Mesenchymal stem cell (in vitro differentiated cells and primary cell): ENCODE data around the gene PRSS12.
"Not testable (repeated sequence)": the region's sequence is repeated elsewhere in the genome, so short reads cannot be mapped to it uniquely, and the experiment has no call there.

ENCODE experiments used
- DNase-seq: peaks from one replicate; pipeline ENCODE4 v3.0.0-alpha.2; 2013
- H2AFZ ChIP-seq: one replicate; pipeline ENCODE4 v1.6.1; 2013; ENCODE audit warnings: low read depth, mild to moderate bottlenecking, control low read depth, inconsistent platforms, low read length, moderate library complexity
- H2AK5ac ChIP-seq: 2 replicates; pipeline ENCODE4 v1.6.1; 2013; ENCODE audit warnings: low read length, moderate library complexity, mild to moderate bottlenecking, inconsistent platforms; ENCODE audit not compliant: severe bottlenecking
- H2BK120ac ChIP-seq: one replicate; pipeline ENCODE4 v1.6.1; 2013; ENCODE audit warnings: low read depth, mild to moderate bottlenecking, inconsistent platforms, low read length, moderate library complexity
- H2BK12ac ChIP-seq, 2 experiments: one replicate each; pipeline ENCODE4 v1.6.1; 2013; ENCODE audit warnings: inconsistent platforms in 2 of 2, low read length in 2 of 2, mild to moderate bottlenecking in 2 of 2, moderate library complexity in 2 of 2, control low read depth in 1 of 2
- H2BK15ac ChIP-seq: one replicate; pipeline ENCODE4 v1.6.1; 2013; ENCODE audit warnings: mild to moderate bottlenecking, low read depth, inconsistent platforms; ENCODE audit not compliant: poor library complexity, severe bottlenecking
- H2BK5ac ChIP-seq: 2 replicates; pipeline ENCODE4 v1.6.1; 2013; ENCODE audit warnings: low read depth, mild to moderate bottlenecking, low read length, control low read depth, inconsistent platforms; ENCODE audit not compliant: poor library complexity, severe bottlenecking
- H3K14ac ChIP-seq, 2 experiments: one replicate each; pipeline ENCODE4 v1.6.1; 2013; ENCODE audit warnings: inconsistent platforms in 2 of 2, low read length in 2 of 2, control low read depth in 1 of 2, mild to moderate bottlenecking in 1 of 2, moderate library complexity in 1 of 2
- H3K18ac ChIP-seq, 2 experiments: one replicate each; pipeline ENCODE4 v1.6.1; 2013; ENCODE audit warnings: inconsistent platforms in 2 of 2, low read length in 2 of 2, control low read depth in 1 of 2, low read depth in 1 of 2, mild to moderate bottlenecking in 1 of 2
- H3K23ac ChIP-seq, 2 experiments: one replicate each; pipeline ENCODE4 v1.6.1; 2013; ENCODE audit warnings: inconsistent platforms in 2 of 2, low read length in 2 of 2, mild to moderate bottlenecking in 2 of 2, moderate library complexity in 2 of 2, control low read depth in 1 of 2
- H3K27ac ChIP-seq: 2 replicates; pipeline ENCODE4 v1.5.1; 2013; ENCODE audit warnings: mild to moderate bottlenecking, moderate library complexity, low read length, control low read depth, inconsistent platforms; ENCODE audit not compliant: poor library complexity, severe bottlenecking
- H3K27me3 ChIP-seq, 2 experiments: 2 replicates each; pipeline versions ENCODE4 v1.6.1 to v1.7.0; 2013; ENCODE audit warnings: low read length in 2 of 2, mild to moderate bottlenecking in 2 of 2, moderate library complexity in 2 of 2, control low read depth in 1 of 2, inconsistent platforms in 1 of 2; ENCODE audit not compliant: control insufficient read depth in 1 of 2, insufficient read depth in 1 of 2
- H3K36me3 ChIP-seq, 2 experiments: 2 replicates each; pipeline versions ENCODE4 v1.6.1 to v1.7.0; 2013; ENCODE audit warnings: low read length in 2 of 2, control low read depth in 1 of 2, inconsistent platforms in 1 of 2, low read depth in 1 of 2, mild to moderate bottlenecking in 1 of 2; ENCODE audit not compliant: insufficient read depth in 2 of 2, control insufficient read depth in 1 of 2
- H3K4ac ChIP-seq, 2 experiments: one replicate each; pipeline ENCODE4 v1.6.1; 2013; ENCODE audit warnings: inconsistent platforms in 2 of 2, low read length in 2 of 2, mild to moderate bottlenecking in 2 of 2, moderate library complexity in 2 of 2, control low read depth in 1 of 2, low read depth in 1 of 2
- H3K4me1 ChIP-seq: 2 replicates; pipeline ENCODE4 v1.6.1; 2013; ENCODE audit warnings: low read depth, low read length, control low read depth; ENCODE audit not compliant: control insufficient read depth, insufficient read depth
- H3K4me2 ChIP-seq: 2 replicates; pipeline ENCODE4 v1.6.1; 2013; ENCODE audit warnings: low read length, mild to moderate bottlenecking, inconsistent platforms; ENCODE audit not compliant: poor library complexity, severe bottlenecking
- H3K4me3 ChIP-seq, 2 experiments: 2 replicates each; pipeline versions ENCODE4 v1.5.1 to v1.7.0; 2013; ENCODE audit warnings: low read length in 2 of 2, mild to moderate bottlenecking in 2 of 2, control low read depth in 1 of 2, low read depth in 1 of 2; ENCODE audit not compliant: insufficient read depth in 1 of 2
- H3K79me1 ChIP-seq: replicated peaks from 2 replicates; pipeline ENCODE4 v1.6.1; 2013; ENCODE audit warnings: mild to moderate bottlenecking, control low read depth, low read length, inconsistent platforms; ENCODE audit not compliant: poor library complexity, severe bottlenecking
- H3K9ac ChIP-seq: 2 replicates; pipeline ENCODE4 v1.7.0; 2013; ENCODE audit warnings: mild to moderate bottlenecking, low read length, moderate library complexity
- H3K9me3 ChIP-seq: 2 replicates; pipeline ENCODE4 v1.7.0; 2013; ENCODE audit warnings: mild to moderate bottlenecking, low read length; ENCODE audit not compliant: control insufficient read depth
- H4K8ac ChIP-seq: one replicate; pipeline ENCODE4 v1.6.1; 2013; ENCODE audit warnings: inconsistent platforms, mild to moderate bottlenecking, low read length, moderate library complexity
- H4K91ac ChIP-seq: one replicate; pipeline ENCODE4 v1.6.1; 2013; ENCODE audit warnings: mild to moderate bottlenecking, low read length, inconsistent platforms
- WGBS: methylation state at CpG from one replicate; pipeline ENCODE4 v1.1.7; 2013; ENCODE audit warnings: mixed read lengths; 5-methylcytosine and 5-hydroxymethylcytosine counted together

PRSS12 gene

GRCh38 chr4:118392509-118392908, 39.7 kb upstream of the PRSS12 start:
- 98% methylated on average over 5 of the region's 5 CpGs for WGBS

GRCh38 chr4:118390121-118390520, 37.3 kb upstream of the PRSS12 start:
- no peak overlapping the region for H3K14ac ChIP-seq
- no peak for DNase-seq

More at GRCh38 chr4:118392509-118392908, 39.7 kb upstream of the PRSS12 start:
- H3K4me3 ChIP-seq, H2BK5ac ChIP-seq, H3K27ac ChIP-seq, H2AFZ ChIP-seq, H3K9ac ChIP-seq, H3K36me3 ChIP-seq, H4K91ac ChIP-seq, H3K4me2 ChIP-seq, H3K14ac ChIP-seq, H3K23ac ChIP-seq, H3K27me3 ChIP-seq, H3K18ac ChIP-seq, H2BK120ac ChIP-seq, H2BK15ac ChIP-seq, H3K4me1 ChIP-seq, H2AK5ac ChIP-seq, H3K79me1 ChIP-seq, H3K9me3 ChIP-seq, H3K4ac ChIP-seq, DNase-seq, H4K8ac ChIP-seq, H2BK12ac ChIP-seq: not testable (repeated sequence)

GRCh38 chr4:118389721-118390120, 36.9 kb upstream of the PRSS12 start:
- DNase-seq: no peak
- Histone ChIP-seq H3K36me3 (no peaks in the 10 kb centered on the region), H4K8ac (no peak overlapping the region), H2BK120ac (no peak overlapping the region), H3K79me1 (no peaks in the 10 kb centered on the region), H3K27ac (no peak overlapping the region), H2BK12ac (no peak overlapping the region), H3K23ac (no peak overlapping the region), H3K14ac (no peak overlapping the region), H2BK15ac (no peak overlapping the region), H2BK5ac (no peak overlapping the region), H3K4me2 (no peak overlapping the region), H2AK5ac (no peak overlapping the region), H3K4ac (no peak overlapping the region), H3K18ac (no peak overlapping the region), H3K4me1 (peaks cover 1% of the 10 kb centered on the region), H3K4me3 (no peak overlapping the region), H3K9me3 (peaks cover 12% of the 10 kb centered on the region), H3K9ac (no peak overlapping the region), H2AFZ (no peak overlapping the region), H4K91ac (no peak overlapping the region), H3K27me3 (no peaks in the 10 kb centered on the region)
- 71% methylated on average over 3 of the region's 6 CpGs for WGBS

More at GRCh38 chr4:118390121-118390520, 37.3 kb upstream of the PRSS12 start:
- Histone ChIP-seq H3K27ac (no peak overlapping the region), H2BK5ac (no peak overlapping the region), H3K4ac (no peak overlapping the region), H3K4me2 (no peak overlapping the region), H4K8ac (no peak overlapping the region), H3K79me1 (no peaks in the 10 kb centered on the region), H3K4me3 (no peak overlapping the region), H3K27me3 (no peaks in the 10 kb centered on the region), H3K23ac (no peak overlapping the region), H2AK5ac (no peak overlapping the region), H3K9ac (no peak overlapping the region), H4K91ac (no peak overlapping the region), H3K36me3 (no peaks in the 10 kb centered on the region), H3K4me1 (peaks cover 1% of the 10 kb centered on the region), H2BK120ac (no peak overlapping the region), H2BK15ac (no peak overlapping the region), H2AFZ (no peak overlapping the region), H2BK12ac (no peak overlapping the region), H3K18ac (no peak overlapping the region), H3K9me3 (peaks cover 12% of the 10 kb centered on the region)
- WGBS: 86% methylated on average over 2 of the region's 2 CpGs

GRCh38 chr4:118388606-118389005, 35.8 kb upstream of the PRSS12 start:
- DNase-seq: no peak
- H3K18ac ChIP-seq: no peak overlapping the region
- no peak overlapping the region for H2BK5ac ChIP-seq
- H3K14ac ChIP-seq: no peak overlapping the region
- no peak overlapping the region for H2BK12ac ChIP-seq
- no peaks in the 10 kb centered on the region for H3K79me1 ChIP-seq
- H2BK15ac ChIP-seq: no peak overlapping the region
- H2AFZ ChIP-seq: no peak overlapping the region
- H3K27ac ChIP-seq: no peak overlapping the region
- H3K4me2 ChIP-seq: no peak overlapping the region
- H3K4ac ChIP-seq: no peak overlapping the region
- H3K9ac ChIP-seq: no peak overlapping the region
- H4K8ac ChIP-seq: no peak overlapping the region
- no peak overlapping the region for H2BK120ac ChIP-seq
- WGBS: 93% methylated on average over 6 of the region's 6 CpGs
- no peak overlapping the region for H4K91ac ChIP-seq
- H3K4me3 ChIP-seq: no peak overlapping the region
- H3K27me3 ChIP-seq: no peaks in the 10 kb centered on the region
- H2AK5ac ChIP-seq: no peak overlapping the region
- peaks cover 1% of the 10 kb centered on the region for H3K4me1 ChIP-seq
- no peaks in the 10 kb centered on the region for H3K36me3 ChIP-seq
- no peak overlapping the region for H3K23ac ChIP-seq
- H3K9me3 ChIP-seq: peaks cover 12% of the 10 kb centered on the region
